MCF 10A (cell line): ENCODE data around the gene LYPD4. TPM values are rescaled to one million over a fixed set of nuclear protein-coding genes. Genes with fewer than 3 reads are reported as not detected.

Source experiments
- Bru-seq: library from RNA; stranded (reverse); fragments of 400-500 nt; gene quantifications from one replicate; lab custom pipeline; 2021; lab: Mats Ljungman, UMichigan
- BruChase-seq, 2 experiments: library from RNA; stranded (reverse); fragments of 400-500 nt; gene quantifications; one replicate each; lab custom pipeline; 2021; lab: Mats Ljungman, UMichigan
- BruUV-seq: library from RNA; stranded (reverse); fragments of 400-500 nt; replicated peaks from 2 replicates; lab custom pipeline; 2021; lab: Mats Ljungman, UMichigan
- CTCF ChIA-PET: fragments of 300-600 bp; sonication (Branson Sonifier 250); formaldehyde crosslinking; extraction: SDS; loops from one replicate; lab custom pipeline; 2021; ENCODE audit warnings: antibody characterized with exemption, inconsistent platforms; lab: Yijun Ruan, JAX
- POLR2A ChIA-PET: fragments of 300-600, 350-650 bp; sonication (Branson Sonifier 250); formaldehyde crosslinking; extraction: SDS; loops from one replicate; lab custom pipeline; 2020; ENCODE audit warnings: antibody characterized with exemption, inconsistent platforms; lab: Yijun Ruan, JAX
- DNase-seq: peaks from one replicate; pipeline ENCODE4 v3.0.0-alpha.2; 2018; ENCODE audit not compliant: unreplicated experiment
- H3K27ac Mint-ChIP-seq: one replicate; pipeline ENCODE4 v1.8.0; 2022; ENCODE audit warnings: mild to moderate bottlenecking, low read depth, mixed read lengths; ENCODE audit not compliant: unreplicated experiment
- H3K27me3 Mint-ChIP-seq: one replicate; pipeline ENCODE4 v1.8.0; 2022; ENCODE audit warnings: mixed read lengths; ENCODE audit not compliant: insufficient read depth, unreplicated experiment
- H3K36me3 Mint-ChIP-seq: one replicate; pipeline ENCODE4 v1.8.0; 2022; ENCODE audit warnings: mild to moderate bottlenecking, moderate library complexity, mixed read lengths; ENCODE audit not compliant: insufficient read depth, unreplicated experiment
- H3K4me1 Mint-ChIP-seq: one replicate; pipeline ENCODE4 v1.8.0; 2022; ENCODE audit warnings: mixed read lengths; ENCODE audit not compliant: insufficient read depth, unreplicated experiment
- H3K4me3 Mint-ChIP-seq: one replicate; pipeline ENCODE4 v1.8.0; 2022; ENCODE audit warnings: mild to moderate bottlenecking, moderate library complexity, mixed read lengths; ENCODE audit not compliant: unreplicated experiment
- H3K9me3 Mint-ChIP-seq: one replicate; pipeline ENCODE4 v1.8.0; 2022; ENCODE audit warnings: mixed read lengths; ENCODE audit not compliant: unreplicated experiment
- intact Hi-C: fragments of 100-400 bp; cut with micrococcal nuclease; formaldehyde crosslinking; loops from 2 replicates; pipeline ENCODE4 v1.14.1; 2022
- long read RNA-seq: library from polyadenylated mRNA; stranded (forward); transcript quantifications from one replicate; pipeline ENCODE4 v2.0.0, GENCODE V29; 2022
- total RNA-seq: library from RNA; stranded (reverse); gene quantifications from 2 replicates; pipeline ENCODE4 v1.2.3, GENCODE V29; 2022
- TF ChIP-seq, protein P1 (sequence below): fragments of 200-600 bp; IDR thresholded peaks from one replicate; pipeline ENCODE4 v1.8.0; 2022; ENCODE audit warnings: antibody characterized with exemption, mild to moderate bottlenecking; ENCODE audit not compliant: unreplicated experiment

The LYPD4 gene, protein sequence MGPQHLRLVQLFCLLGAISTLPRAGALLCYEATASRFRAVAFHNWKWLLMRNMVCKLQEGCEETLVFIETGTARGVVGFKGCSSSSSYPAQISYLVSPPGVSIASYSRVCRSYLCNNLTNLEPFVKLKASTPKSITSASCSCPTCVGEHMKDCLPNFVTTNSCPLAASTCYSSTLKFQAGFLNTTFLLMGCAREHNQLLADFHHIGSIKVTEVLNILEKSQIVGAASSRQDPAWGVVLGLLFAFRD
- total RNA-seq: not detected in 2 replicates
- not detected for Bru-seq, nascent RNA
- not detected for BruChase-seq, experiment 1, labeled RNA remaining after a 6-hour chase
- BruChase-seq, experiment 2, labeled RNA remaining after a 2-hour chase: not detected
- long read RNA-seq: 0 reads

DNA sequence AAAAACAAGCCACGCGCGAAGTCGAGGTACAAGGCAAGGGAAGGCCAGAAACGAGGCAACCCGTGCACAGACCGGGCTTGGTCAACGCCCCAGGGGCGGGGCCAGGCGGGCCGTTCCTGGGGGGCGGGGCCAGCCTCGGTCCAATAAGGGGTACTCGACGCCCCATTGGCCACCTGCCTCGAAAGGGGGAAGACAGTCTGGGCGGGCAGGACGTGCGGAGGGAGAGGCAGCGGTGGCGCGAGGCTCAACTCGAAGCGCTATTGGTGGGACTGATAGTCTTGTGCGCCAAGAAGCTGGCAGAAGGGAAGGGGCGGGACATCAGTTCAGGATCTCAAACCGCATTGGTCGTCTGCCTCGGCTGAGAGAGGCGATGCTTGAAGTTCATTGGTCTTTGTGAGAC lies at the start of gene LYPD4:
Gene LYPD4, minus strand, starts transcription at position 83 of the 400 bp plus-strand sequence. CDS start 5,398 bp downstream, outside the sequence.
- CTCF ChIA-PET: interaction anchor here (0.6 to 1.6 kb wide), 2 partner anchors 9 to 15 kb away, joined by 3 to 5 read pairs; partner anchors contain the start of gene RPS19
- Mint-ChIP-seq H3K9me3 (peaks cover 11% of the 10 kb centered on the region), H3K4me1 (no peaks in the 10 kb centered on the region), H3K27ac (no peak within 1 kb of the TSS), H3K4me3 (no peak within 1 kb of the TSS), H3K27me3 (peaks cover 56% of the 10 kb centered on the region), H3K36me3 (no peaks in the 10 kb centered on the region)
- intact Hi-C loops: no loop called here
- POLR2A ChIA-PET: interaction anchor here (1.0 kb wide), 1 partner anchor 15 kb away, joined by 3 read pairs; the partner anchor contains the start of gene RPS19
- TF ChIP-seq, protein P1, sequence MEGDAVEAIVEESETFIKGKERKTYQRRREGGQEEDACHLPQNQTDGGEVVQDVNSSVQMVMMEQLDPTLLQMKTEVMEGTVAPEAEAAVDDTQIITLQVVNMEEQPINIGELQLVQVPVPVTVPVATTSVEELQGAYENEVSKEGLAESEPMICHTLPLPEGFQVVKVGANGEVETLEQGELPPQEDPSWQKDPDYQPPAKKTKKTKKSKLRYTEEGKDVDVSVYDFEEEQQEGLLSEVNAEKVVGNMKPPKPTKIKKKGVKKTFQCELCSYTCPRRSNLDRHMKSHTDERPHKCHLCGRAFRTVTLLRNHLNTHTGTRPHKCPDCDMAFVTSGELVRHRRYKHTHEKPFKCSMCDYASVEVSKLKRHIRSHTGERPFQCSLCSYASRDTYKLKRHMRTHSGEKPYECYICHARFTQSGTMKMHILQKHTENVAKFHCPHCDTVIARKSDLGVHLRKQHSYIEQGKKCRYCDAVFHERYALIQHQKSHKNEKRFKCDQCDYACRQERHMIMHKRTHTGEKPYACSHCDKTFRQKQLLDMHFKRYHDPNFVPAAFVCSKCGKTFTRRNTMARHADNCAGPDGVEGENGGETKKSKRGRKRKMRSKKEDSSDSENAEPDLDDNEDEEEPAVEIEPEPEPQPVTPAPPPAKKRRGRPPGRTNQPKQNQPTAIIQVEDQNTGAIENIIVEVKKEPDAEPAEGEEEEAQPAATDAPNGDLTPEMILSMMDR: no peak
- no peak for DNase-seq
- BruUV-seq: no TSS peak

DNA sequence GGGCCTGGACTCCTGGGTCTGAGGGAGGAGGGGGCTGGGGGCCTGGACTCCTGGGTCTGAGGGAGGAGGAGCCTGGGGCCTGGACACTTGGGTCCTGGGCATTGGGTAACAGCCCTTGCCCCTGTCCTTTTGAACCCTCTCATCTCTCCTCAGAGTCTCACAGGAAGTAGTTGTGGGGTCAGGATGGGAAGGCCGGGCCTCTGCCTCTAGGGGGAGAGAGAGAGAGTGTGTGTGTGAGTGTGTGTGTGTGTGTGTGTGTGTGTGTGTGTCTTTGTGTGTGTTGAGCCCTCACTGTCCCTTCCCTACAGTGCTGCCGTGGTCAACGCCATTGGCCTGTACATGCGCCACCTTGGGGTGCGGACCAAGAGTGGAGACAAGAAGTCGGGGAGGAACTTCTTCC lies 49.4 kb upstream of the LYPD4 start:
- TF ChIP-seq, protein P1: no peak
- no TSS peak for BruUV-seq
- no peaks in the 10 kb centered on the region for H3K4me1 Mint-ChIP-seq
- ChIA-PET CTCF (no interaction called here), POLR2A (no interaction called here)
- H3K4me3 Mint-ChIP-seq: no peak overlapping the region
- intact Hi-C loops: no loop called here
- H3K36me3 Mint-ChIP-seq: peaks cover 40% of the 10 kb centered on the region
- DNase-seq: no peak
- no peaks in the 10 kb centered on the region for H3K27me3 Mint-ChIP-seq
- H3K27ac Mint-ChIP-seq: no peak overlapping the region
- no peaks in the 10 kb centered on the region for H3K9me3 Mint-ChIP-seq

DNA sequence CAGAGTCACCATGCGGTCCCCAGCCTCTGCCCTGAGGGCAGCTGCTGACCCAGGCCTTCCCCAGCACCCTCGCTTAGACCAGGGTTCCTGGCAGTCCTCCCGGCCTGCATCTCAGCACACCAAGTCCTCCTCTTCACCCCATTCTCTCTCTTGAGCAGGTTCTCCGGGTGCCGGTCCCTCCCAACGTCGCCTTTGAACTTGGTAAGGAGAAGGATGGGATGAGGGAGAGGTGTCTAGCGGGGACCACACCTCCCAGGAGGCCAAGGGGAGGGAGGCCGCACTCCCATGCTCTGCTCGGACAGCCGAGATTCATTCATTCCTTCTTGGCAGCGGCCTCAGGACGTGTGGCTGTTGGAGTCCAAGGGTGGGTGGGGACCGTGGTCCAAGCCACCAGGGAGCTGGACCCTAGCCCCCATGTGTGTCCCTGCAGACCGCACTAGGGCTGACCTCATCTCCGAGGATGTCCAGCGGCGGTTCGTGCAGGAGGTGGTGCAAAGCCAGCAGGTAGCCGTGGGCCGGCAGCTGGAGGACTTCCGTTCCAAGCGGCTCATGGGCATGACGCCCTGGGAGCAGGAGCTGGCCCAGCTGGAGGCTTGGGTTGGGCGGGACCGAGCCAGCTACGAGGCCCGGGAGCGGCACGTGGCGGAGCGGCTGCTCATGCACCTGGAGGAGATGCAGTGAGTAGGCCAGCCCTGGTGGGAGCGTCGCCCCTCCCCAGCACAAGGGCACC lies 47.9 kb upstream of the LYPD4 start:
- peaks cover 10% of the 10 kb centered on the region for H3K4me1 Mint-ChIP-seq
- TF ChIP-seq, protein P1: no peak
- POLR2A ChIA-PET: interaction anchor here (1.3 kb wide), 1 partner anchor 34 kb away, joined by 3 read pairs; no protein-coding TSS in a partner anchor
- no peak for DNase-seq
- peaks cover 33% of the 10 kb centered on the region for H3K36me3 Mint-ChIP-seq
- BruUV-seq: no TSS peak
- H3K27me3 Mint-ChIP-seq: no peaks in the 10 kb centered on the region
- H3K4me3 Mint-ChIP-seq: no peak overlapping the region
- CTCF ChIA-PET: no interaction called here
- no peaks in the 10 kb centered on the region for H3K9me3 Mint-ChIP-seq
- intact Hi-C loops: no loop called here
- no peak overlapping the region for H3K27ac Mint-ChIP-seq

DNA sequence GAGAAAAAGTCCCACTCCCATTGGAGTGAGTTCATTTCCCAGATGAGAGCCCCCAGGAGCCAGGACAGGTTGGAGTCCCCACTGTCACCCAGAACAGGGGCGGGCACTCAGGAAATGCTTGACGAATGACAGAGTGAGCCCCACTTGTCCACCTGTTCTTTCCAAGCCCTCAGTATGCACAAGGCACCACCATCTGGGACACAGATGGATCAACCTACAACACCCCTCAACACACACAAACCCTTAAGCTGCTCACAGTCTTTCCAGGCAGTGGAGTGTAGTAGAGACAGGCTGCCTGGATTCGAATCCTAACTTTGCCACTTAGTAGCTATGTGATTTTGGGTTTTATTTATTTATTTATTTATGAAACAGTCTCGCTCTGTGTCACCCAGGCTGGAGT lies 46.5 kb upstream of the LYPD4 start:
- H3K9me3 Mint-ChIP-seq: no peaks in the 10 kb centered on the region
- intact Hi-C loops: no loop called here
- H3K4me1 Mint-ChIP-seq: peaks cover 18% of the 10 kb centered on the region
- TF ChIP-seq, protein P1: no peak
- H3K36me3 Mint-ChIP-seq: peaks cover 29% of the 10 kb centered on the region
- no peak overlapping the region for H3K27ac Mint-ChIP-seq
- H3K27me3 Mint-ChIP-seq: no peaks in the 10 kb centered on the region
- DNase-seq: no peak
- POLR2A ChIA-PET: interaction anchor here (1.3 kb wide), 1 partner anchor 33 kb away, joined by 3 read pairs; no protein-coding TSS in a partner anchor
- H3K4me3 Mint-ChIP-seq: no peak overlapping the region
- BruUV-seq: no TSS peak
- CTCF ChIA-PET: interaction anchor here (1.3 kb wide), 1 partner anchor 18 kb away, joined by 4 read pairs; no protein-coding TSS in a partner anchor
